A549 (cell line): ENCODE results near the gene CEACAM1.

Experiments
- CTCF ChIP-seq: fragments of >200 bp; sonication (Bioruptor Twin); formaldehyde crosslinking; IDR thresholded peaks from 3 replicates; pipeline ENCODE4 v1.5.1; 2016
- EHMT2 ChIP-seq: fragments of 200-600 bp; sonication (generic); IDR thresholded peaks from 2 replicates; pipeline ENCODE4 v1.6.1; 2016; ENCODE audit warnings: antibody characterized with exemption, low read depth, mild to moderate bottlenecking, moderate library complexity
- FOSB ChIP-seq: fragments of 250-450 bp; sonication (Bioruptor Pico); IDR thresholded peaks from 2 replicates; pipeline ENCODE4 v1.5.0; 2020; ENCODE audit warnings: mild to moderate bottlenecking, moderate library complexity
- MAX ChIP-seq: IDR thresholded peaks from 2 replicates; pipeline ENCODE4 v1.6.1; 2012
- PBX3 ChIP-seq: IDR thresholded peaks from 2 replicates; pipeline ENCODE4 v1.6.1; 2012
- RARB ChIP-seq: fragments of 250-450 bp; sonication (Bioruptor Pico); IDR thresholded peaks from 2 replicates; pipeline ENCODE4 v1.8.0; 2021; ENCODE audit warnings: mild to moderate bottlenecking, moderate library complexity
- RFX5 ChIP-seq: fragments of 450-650 bp; IDR thresholded peaks from 2 replicates; pipeline ENCODE4 v1.7.1; 2014; ENCODE audit warnings: antibody characterized with exemption, mild to moderate bottlenecking, moderate library complexity
- ZC3H11A ChIP-seq: fragments of 450-650 bp; IDR thresholded peaks from 2 replicates; pipeline ENCODE4 v1.6.1; 2014; ENCODE audit warnings: antibody characterized with exemption, mild to moderate bottlenecking

- TF ChIP-seq PBX3 = no peak
- no peak for TF ChIP-seq CTCF
- TF ChIP-seq RFX5 = no peak
- TF ChIP-seq RARB (CRISPR knock-in tag) = no peak
- TF ChIP-seq FOSB (CRISPR knock-in tag) = no peak
- no peak for TF ChIP-seq MAX
- TF ChIP-seq EHMT2 = no peak
- TF ChIP-seq ZC3H11A = no peak
Measured at GRCh38 chr19:42469311-42470235, 58.7 kb downstream of the CEACAM1 start.
